Adrenal gland (tissue), 12 donors: Measurements from ENCODE around the gene PPP1CC. TPM values are rescaled to one million over a fixed set of nuclear protein-coding genes. Genes with fewer than 3 reads are reported as not detected.
A peak's percentile ranks its signal among the peaks of the same experiment; 100 is the strongest.

Experiments used
- DNase-seq, 7 donors: peaks; one replicate each; pipeline ENCODE4 v3.0.0-alpha.2; 2019 to 2020
- H3K27ac ChIP-seq, 5 donors: fragments of 200-600 bp; sonication (generic) in 4 of 5; 1 replicate in 3 of 5; 2 replicates in 2 of 5; pipeline versions ENCODE4 v1.5.1 to v1.8.0; 2016 to 2020; ENCODE audit warnings: mild to moderate bottlenecking in 1 of 5
- H3K27me3 ChIP-seq: fragments of 200-600 bp; 2 replicates; pipeline ENCODE4 v1.8.0; 2021
- H3K36me3 ChIP-seq, 2 donors: fragments of 200-600 bp; replicated peaks in 1 of 2; 1 replicate in 1 of 2; 2 replicates in 1 of 2; pipeline versions ENCODE4 v1.5.1 to v1.8.0; 2018 to 2022
- H3K4me1 ChIP-seq, 2 donors: fragments of 200-600 bp; replicated peaks in 1 of 2; 1 replicate in 1 of 2; 2 replicates in 1 of 2; pipeline versions ENCODE4 v1.5.1 to v1.8.0; 2018 to 2021
- H3K4me3 ChIP-seq, 4 donors: fragments of 200-600 bp; sonication (generic) in 3 of 4; one replicate each; pipeline ENCODE4 v1.5.1; 2016 to 2018
- H3K9me3 ChIP-seq, 3 donors: fragments of 200-600 bp; sonication (generic) in 1 of 3; replicated peaks in 1 of 3; 1 replicate in 2 of 3; 2 replicates in 1 of 3; pipeline versions ENCODE4 v1.5.1 to v1.8.0; 2016 to 2021
- CTCF ChIP-seq, 6 experiments: fragments of 450-650 bp in 4 of 6; fragments of 200-600 bp in 2 of 6; sonication (generic) in 1 of 6; IDR thresholded peaks; 1 replicate in 5 of 6; 2 replicates in 1 of 6; pipeline versions ENCODE4 v1.5.1 to v1.8.0; 2016 to 2021; ENCODE audit warnings: antibody characterized with exemption in 6 of 6, mild to moderate bottlenecking in 2 of 6, moderate library complexity in 1 of 6
- POLR2A ChIP-seq, 2 donors: fragments of 450-650 bp; IDR thresholded peaks; one replicate each; pipeline ENCODE4 v1.6.1; 2017; ENCODE audit warnings: antibody characterized with exemption in 2 of 2, mild to moderate bottlenecking in 2 of 2, moderate library complexity in 1 of 2
- WGBS, 4 donors: extraction: QIAGEN DNeasy Blood & Tissue Kit in 2 of 4; methylation state at CpG; one replicate each; pipeline versions ENCODE4 v1.1.5 to v1.1.7; 2013 to 2017; 5-methylcytosine and 5-hydroxymethylcytosine counted together
- intact Hi-C, 2 donors: fragments of 100-400 bp; cut with DNase I; formaldehyde crosslinking; loops; one replicate each; pipeline versions ENCODE4 v1.14.1 to v1.15.0; 2022 to 2023
- polyA plus RNA-seq, 3 donors: library from polyadenylated mRNA; stranded (reverse); fragments of 200-250 nt in 2 of 3; fragments of 350-450 nt in 1 of 3; fragmentation: Illumina TruSeq in 1 of 3; extraction: RNeasy Lipid Tissue Mini Kit (QIAGEN cat#74804) in 1 of 3; gene quantifications; one replicate each; pipeline ENCODE4 v1.2.3, GENCODE V29; 2013 to 2014
- total RNA-seq, 9 donors: library from RNA; depleted of rRNA in 4 of 9; stranded (reverse); fragments of >200 nt in 4 of 9; fragments of 120-200 nt in 1 of 9; fragmentation: NEBNext Ultra II Directional in 1 of 9; extraction: Animal tissue kit (Norgen Biotek cat#: 25700) in 1 of 9; gene quantifications; one replicate each; pipeline versions ENCODE4 v1.1.0 to v1.2.4, GENCODE V29; 2013 to 2023
- donor health status: healthy with polysubstance abuse.
- donor health status: Bipolar disorder and iron deficiency.
- donor health status: DM: yes; HTN: yes; CAD: no.
- donor health status: DM: no; HTN: no; CAD: no.
- donor health status: DM: no; HTN: no; CAD: no.
- donor health status: DM: yes; HTN: yes; CAD: no.

Gene PPP1CC
- total and polyA plus RNA-seq, 12 donors, result 53.7 to 182 (median 137) TPM

GRCh38 chr12:110704231-110704630, 38.5 kb downstream of the PPP1CC start:
- WGBS, 4 donors, result 92 to 97% (median 94%) methylated on average over 5 of the region's 5 CpGs

GRCh38 chr12:110702081-110702480, 40.6 kb downstream of the PPP1CC start:
- no peaks in the 10 kb centered on the region for H3K27me3 ChIP-seq
- TF ChIP-seq POLR2A (IDR thresholded peaks at IDR 0.05), result no peak
- TF ChIP-seq CTCF (IDR thresholded peaks at IDR 0.05), result no peak
- no peaks in the 10 kb centered on the region for H3K36me3 ChIP-seq
- H3K9me3 ChIP-seq, result no peaks in the 10 kb centered on the region
- DNase-seq, result no peak
- H3K27ac ChIP-seq, result no peak overlapping the region
- WGBS, 4 donors, result 87 to 93% (median 91%) methylated on average over 5 of the region's 5 CpGs
- no peak overlapping the region for H3K4me3 ChIP-seq
- intact Hi-C loops, result no loop called here
- H3K4me1 ChIP-seq, result peaks cover 5 to 15% of the 10 kb centered on the region in 2 donors

More at GRCh38 chr12:110704231-110704630, 38.5 kb downstream of the PPP1CC start:
- Histone ChIP-seq H3K27me3 (no peaks in the 10 kb centered on the region), H3K4me1 (peaks cover 1 to 2% of the 10 kb centered on the region in 2 donors), H3K9me3 (no peaks in the 10 kb centered on the region), H3K27ac (no peak overlapping the region), H3K36me3 (no peaks in the 10 kb centered on the region), H3K4me3 (no peak overlapping the region)
- no peak for DNase-seq
- intact Hi-C loops, result no loop called here
- TF ChIP-seq POLR2A (IDR thresholded peaks at IDR 0.05) (no peak), CTCF (IDR thresholded peaks at IDR 0.05) (no peak)

- intact Hi-C loops, result no loop called here
These were observed 42.9 kb downstream of the PPP1CC start for GRCh38 chr12:110699591-110700445.

More at GRCh38 chr12:110699591-110700445, 42.9 kb downstream of the PPP1CC start:
- Histone ChIP-seq H3K27me3 (no peaks in the 10 kb centered on the region), H3K27ac (no peak overlapping the region), H3K36me3 (no peaks in the 10 kb centered on the region), H3K9me3 (no peaks in the 10 kb centered on the region), H3K4me3 (no peak overlapping the region), H3K4me1 (peaks cover 5 to 15% of the 10 kb centered on the region in 2 donors)
- DNase-seq, result peak in 5 of 7 donors; percentile 33 to 54 (median 53)
- WGBS, 4 donors, result 61 to 79% (median 75%) methylated on average over 21 to 28 of the region's 28 CpGs
- TF ChIP-seq POLR2A (IDR thresholded peaks at IDR 0.05) (no peak), CTCF (IDR thresholded peaks at IDR 0.05) (peak in 1 of 6 experiments; percentile 9)
